Duodenal mucosa (tissue), 2 donors: ENCODE measurements around the gene NDRG3.

ENCODE experiments used
- H3K27ac ChIP-seq: one replicate; pipeline ENCODE4 v1.7.0; 2013; ENCODE audit warnings: low read depth, low read length
- H3K27me3 ChIP-seq, 2 donors: one replicate each; pipeline ENCODE4 v1.7.0; 2013; ENCODE audit warnings: low read length in 2 of 2, control low read depth in 1 of 2; ENCODE audit not compliant: insufficient read depth in 2 of 2, control insufficient read depth in 1 of 2
- H3K36me3 ChIP-seq, 2 donors: one replicate each; pipeline ENCODE4 v1.7.0; 2013; ENCODE audit warnings: low read length in 2 of 2, control low read depth in 1 of 2; ENCODE audit not compliant: insufficient read depth in 2 of 2, control insufficient read depth in 1 of 2
- H3K4me1 ChIP-seq, 2 donors: one replicate each; pipeline ENCODE4 v1.7.0; 2013; ENCODE audit warnings: low read length in 2 of 2, control low read depth in 1 of 2; ENCODE audit not compliant: insufficient read depth in 2 of 2, control insufficient read depth in 1 of 2
- H3K4me3 ChIP-seq, 2 donors: one replicate each; pipeline ENCODE4 v1.7.0; 2013; ENCODE audit warnings: low read length in 2 of 2, low read depth in 1 of 2
- H3K9ac ChIP-seq, 2 donors: one replicate each; pipeline ENCODE4 v1.7.0; 2013; ENCODE audit warnings: low read length in 2 of 2, low read depth in 1 of 2
- H3K9me3 ChIP-seq, 2 donors: one replicate each; pipeline ENCODE4 v1.7.0; 2013; ENCODE audit warnings: low read length in 2 of 2, control low read depth in 1 of 2; ENCODE audit not compliant: control insufficient read depth in 1 of 2

NDRG3 gene

DNA sequence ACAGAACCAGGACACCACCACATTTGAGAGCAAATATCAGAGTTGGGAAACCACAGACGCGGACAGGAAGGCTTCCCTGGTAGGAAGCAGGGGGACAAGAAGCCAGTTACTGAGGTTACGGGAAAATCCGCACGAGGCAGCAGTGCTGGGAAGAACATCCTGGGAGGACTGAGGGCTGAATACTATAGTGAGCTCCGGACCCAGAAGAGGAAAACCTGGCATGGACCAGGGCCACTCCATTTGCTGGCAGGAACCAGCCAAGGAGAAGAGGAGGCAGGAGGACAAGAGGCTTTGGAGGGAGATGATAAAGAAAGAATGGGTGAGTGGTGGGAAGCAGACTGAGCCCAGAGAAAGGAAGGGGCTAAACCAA lies 33.8 kb upstream of the NDRG3 start:
- peaks cover 0 to 7% of the 10 kb centered on the region in 2 donors for H3K36me3 ChIP-seq
- H3K27me3 ChIP-seq = no peaks in the 10 kb centered on the region
- H3K4me1 ChIP-seq = no peaks in the 10 kb centered on the region
- no peak overlapping the region for H3K9ac ChIP-seq
- H3K27ac ChIP-seq = no peak overlapping the region
- H3K9me3 ChIP-seq = no peaks in the 10 kb centered on the region
- no peak overlapping the region for H3K4me3 ChIP-seq

DNA sequence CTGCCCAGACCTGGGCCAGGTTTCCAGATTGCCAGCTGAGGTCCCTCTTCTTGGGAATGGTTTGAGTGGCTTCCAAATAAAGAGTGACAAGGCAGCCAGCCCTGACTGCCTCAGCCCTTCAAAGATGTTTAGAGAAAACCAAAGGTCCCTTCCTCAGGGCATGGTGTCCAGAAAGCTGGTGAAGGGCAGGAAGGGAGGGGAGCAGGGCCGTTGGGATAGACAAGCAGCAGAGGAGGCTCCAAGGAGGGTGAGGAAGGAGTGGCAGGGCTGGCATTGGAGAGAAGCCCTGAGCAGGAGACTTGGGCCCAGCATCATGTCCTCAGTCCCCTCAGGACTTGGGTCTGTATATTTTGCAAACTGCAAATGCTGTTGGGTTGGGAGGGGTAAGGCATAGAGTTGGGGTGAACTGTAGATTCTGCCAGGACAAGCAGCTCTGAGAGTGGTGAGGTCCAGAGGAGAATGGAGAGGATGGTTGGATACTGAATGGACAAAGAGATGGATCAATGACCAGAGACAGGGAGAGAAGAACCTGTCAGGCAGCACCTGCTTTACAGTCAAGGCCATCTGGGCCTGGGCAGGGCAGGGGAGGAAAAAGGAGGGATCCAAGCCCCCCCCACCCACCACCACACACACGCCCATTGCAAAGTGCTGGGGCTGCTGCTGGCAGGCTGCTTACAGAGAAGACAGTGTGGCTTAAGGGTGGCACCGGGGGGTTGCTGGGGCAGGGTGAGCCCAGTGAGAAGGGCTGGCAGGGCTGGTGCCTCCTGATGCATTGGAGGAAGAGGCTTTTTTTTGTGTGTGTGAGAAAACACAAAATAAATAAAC lies 33.2 kb upstream of the NDRG3 start:
- H3K4me3 ChIP-seq = no peak overlapping the region
- no peak overlapping the region for H3K27ac ChIP-seq
- H3K9ac ChIP-seq = no peak overlapping the region

DNA sequence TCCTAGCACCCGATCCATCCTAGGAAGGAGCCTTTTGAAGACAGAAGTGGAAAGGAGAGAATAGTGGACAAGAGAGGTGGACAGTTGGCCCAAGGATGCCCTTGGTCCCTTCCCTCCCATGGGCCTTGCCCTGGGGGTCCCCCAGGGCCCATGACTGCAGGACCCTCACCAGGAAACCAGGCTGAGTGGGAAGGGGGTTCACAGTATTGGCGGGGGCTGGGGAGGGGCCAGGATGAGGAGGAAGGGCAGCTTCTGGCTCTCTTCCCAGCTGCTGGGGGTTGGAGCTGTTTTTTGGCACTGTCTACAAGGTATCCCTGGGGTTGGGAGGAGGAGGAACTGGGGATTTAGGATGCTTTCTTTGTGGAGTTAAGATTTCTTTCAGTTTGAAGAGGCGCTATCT lies 31.7 kb upstream of the NDRG3 start:
- H3K4me3 ChIP-seq = no peak overlapping the region
- no peaks in the 10 kb centered on the region for H3K9me3 ChIP-seq
- H3K4me1 ChIP-seq = peaks cover 7% of the 10 kb centered on the region in 2 donors
- no peaks in the 10 kb centered on the region for H3K27me3 ChIP-seq
- no peaks in the 10 kb centered on the region for H3K36me3 ChIP-seq
- H3K27ac ChIP-seq = no peak overlapping the region
- no peak overlapping the region for H3K9ac ChIP-seq

More for the DNA sequence above, 33.2 kb upstream of the NDRG3 start:
- Histone ChIP-seq H3K27me3 (no peaks in the 10 kb centered on the region), H3K4me1 (no peaks in the 10 kb centered on the region), H3K9me3 (no peaks in the 10 kb centered on the region), H3K36me3 (peaks cover 0 to 3% of the 10 kb centered on the region in 2 donors)

DNA sequence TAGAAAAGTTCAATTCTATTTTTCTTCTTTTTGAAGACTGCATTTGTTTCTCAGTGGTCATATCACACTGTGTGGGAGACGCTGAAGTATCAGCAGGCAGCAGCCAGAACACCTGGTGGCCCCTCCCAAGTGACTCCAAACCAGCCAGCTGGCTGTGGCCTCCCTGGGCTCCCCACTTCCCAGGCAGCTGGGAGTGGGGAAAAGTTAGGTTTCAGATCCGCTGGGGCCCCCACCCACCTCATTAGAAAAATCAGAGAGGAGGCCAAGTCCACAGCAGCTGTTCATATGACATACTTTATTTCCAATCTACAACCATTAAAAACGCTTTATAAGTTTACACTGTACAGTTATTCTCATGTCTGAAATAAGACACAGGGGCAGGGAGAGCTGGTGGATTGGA lies 31.3 kb upstream of the NDRG3 start:
- Histone ChIP-seq H3K9me3 (no peaks in the 10 kb centered on the region), H3K4me3 (no peak overlapping the region), H3K27me3 (no peaks in the 10 kb centered on the region), H3K9ac (no peak overlapping the region), H3K27ac (no peak overlapping the region), H3K36me3 (no peaks in the 10 kb centered on the region), H3K4me1 (peaks cover 10 to 11% of the 10 kb centered on the region in 2 donors)

DNA sequence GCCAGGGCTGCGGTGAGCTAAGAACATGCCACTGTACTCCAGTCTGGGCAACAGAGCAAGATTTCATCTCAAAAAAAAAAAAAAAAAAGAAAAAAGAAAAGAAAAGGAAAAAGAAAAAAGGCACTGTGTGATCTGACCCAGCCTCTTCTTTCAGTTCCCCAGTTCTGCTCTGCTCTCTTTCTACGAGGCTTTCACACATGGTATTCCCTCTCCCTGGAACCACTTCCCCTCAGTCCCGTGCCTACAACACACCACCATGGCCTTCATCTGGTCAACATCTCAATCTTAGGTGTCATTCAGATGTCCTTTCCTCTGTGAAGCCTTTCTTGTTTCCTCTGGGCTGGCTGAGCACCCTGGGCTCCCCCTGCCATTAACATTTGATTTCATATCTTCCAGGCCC lies 29.9 kb upstream of the NDRG3 start:
- peaks cover 10 to 11% of the 10 kb centered on the region in 2 donors for H3K4me1 ChIP-seq
- peaks cover 0 to under 1% of the 10 kb centered on the region in 2 donors for H3K36me3 ChIP-seq
- no peak overlapping the region for H3K27ac ChIP-seq
- no peaks in the 10 kb centered on the region for H3K9me3 ChIP-seq
- H3K27me3 ChIP-seq = no peaks in the 10 kb centered on the region
- H3K4me3 ChIP-seq = no peak overlapping the region
- H3K9ac ChIP-seq = no peak overlapping the region

DNA sequence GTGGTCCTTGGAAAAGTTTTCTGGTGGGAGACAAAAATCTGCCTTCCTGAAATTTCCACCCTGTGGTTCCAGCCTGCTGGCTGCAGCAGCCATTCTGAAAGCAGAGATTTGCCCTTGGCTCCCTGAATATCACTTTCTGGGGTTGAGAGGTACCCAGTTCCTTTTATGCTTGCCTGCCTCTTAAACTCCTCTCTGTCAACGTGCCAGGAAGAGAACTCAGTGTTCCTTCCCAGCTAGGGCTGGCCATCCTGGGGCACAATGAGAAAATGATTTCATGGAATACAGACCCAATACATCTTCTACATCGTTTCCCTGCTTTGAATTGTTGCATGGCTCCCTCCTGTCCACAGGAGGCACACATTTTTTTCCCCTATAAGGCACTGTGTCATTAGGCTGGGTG lies 29.3 kb upstream of the NDRG3 start:
- peaks cover 0 to 3% of the 10 kb centered on the region in 2 donors for H3K36me3 ChIP-seq
- no peaks in the 10 kb centered on the region for H3K9me3 ChIP-seq
- no peak overlapping the region for H3K4me3 ChIP-seq
- no peaks in the 10 kb centered on the region for H3K27me3 ChIP-seq
- H3K4me1 ChIP-seq = peaks cover 10 to 11% of the 10 kb centered on the region in 2 donors
- H3K9ac ChIP-seq = no peak overlapping the region
- H3K27ac ChIP-seq = no peak overlapping the region

DNA sequence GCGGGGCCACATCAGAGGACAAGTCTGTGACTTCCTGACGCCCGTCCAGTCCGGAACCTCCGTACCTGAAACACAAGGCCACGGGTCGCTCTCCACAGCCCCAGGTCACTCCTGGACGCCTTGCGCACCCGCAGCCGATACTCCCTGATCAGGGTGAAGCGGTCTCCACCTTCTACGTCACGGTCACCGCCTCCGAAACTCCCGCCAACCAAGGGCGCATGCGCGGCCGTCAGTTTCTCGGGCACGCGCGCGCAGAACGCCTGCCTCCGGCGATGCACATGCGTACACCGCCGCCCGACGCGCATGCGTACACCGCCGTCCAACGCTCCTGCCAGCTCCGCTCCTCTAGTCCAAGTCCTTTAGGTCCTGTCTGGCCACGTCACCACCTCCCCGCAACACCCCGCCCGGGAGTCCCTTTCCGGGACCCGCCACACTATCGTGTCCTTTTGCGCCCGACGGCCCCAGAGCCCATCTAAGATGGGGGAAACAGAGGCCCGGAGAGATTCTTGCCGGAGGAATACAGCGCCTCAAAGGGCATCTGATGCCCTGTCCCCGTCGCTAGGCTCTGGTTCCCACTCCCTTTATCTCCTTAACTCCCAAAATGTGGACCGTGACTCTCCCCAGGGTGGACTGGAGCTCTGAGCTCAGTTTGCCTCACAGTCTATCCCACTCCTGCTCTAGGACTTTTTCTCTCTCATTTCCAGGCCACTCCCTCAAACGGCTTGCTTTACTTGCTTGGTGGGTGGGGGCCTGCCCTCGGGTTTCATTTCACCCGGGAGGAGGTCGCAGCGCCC lies 27.9 kb upstream of the NDRG3 start, which contains the start of gene DSN1:
Gene DSN1, minus strand, starts transcription at position 167 of the 794 bp plus-strand sequence. CDS start 2,305 bp downstream, outside the sequence.
- H3K27ac ChIP-seq = peak within 1 kb of the TSS; percentile 78
- H3K36me3 ChIP-seq = peaks cover 0 to 3% of the 10 kb centered on the region in 2 donors
- H3K27me3 ChIP-seq = no peaks in the 10 kb centered on the region
- H3K9me3 ChIP-seq = no peaks in the 10 kb centered on the region
- H3K4me1 ChIP-seq = peaks cover 10 to 11% of the 10 kb centered on the region in 2 donors
- H3K4me3 ChIP-seq = peak within 1 kb of the TSS; percentile 90 to 94
- H3K9ac ChIP-seq = peak within 1 kb of the TSS; percentile 97 to 100

DNA sequence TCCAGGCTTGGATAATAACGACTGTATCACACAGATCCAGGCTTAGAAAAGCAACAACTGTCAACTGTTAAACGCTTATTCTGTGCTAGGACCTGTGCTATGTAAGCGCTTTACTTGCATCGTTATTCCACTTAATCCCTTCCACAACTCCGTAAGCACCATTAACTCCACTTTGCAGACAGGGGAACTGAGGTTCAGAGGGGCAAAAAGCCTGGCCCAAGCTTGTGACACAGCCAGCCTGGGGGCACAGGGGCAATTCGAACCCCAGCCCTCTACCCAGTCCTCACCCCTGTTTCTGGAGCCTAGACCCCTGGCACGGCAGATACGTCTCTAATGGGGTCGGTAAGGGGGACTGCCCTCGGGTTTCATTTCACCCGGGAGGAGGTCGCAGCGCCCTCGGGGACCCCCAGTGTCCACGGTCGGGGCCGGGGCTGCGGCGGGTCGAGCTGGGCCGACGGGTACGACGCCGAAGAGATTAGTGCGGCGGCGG lies 27.3 kb upstream of the NDRG3 start:
- Histone ChIP-seq H3K27me3 (no peaks in the 10 kb centered on the region), H3K4me3 (peak overlapping the region; percentile 90 to 94), H3K9ac (peak overlapping the region; percentile 97 to 100), H3K36me3 (peaks cover 0 to 3% of the 10 kb centered on the region in 2 donors), H3K9me3 (no peaks in the 10 kb centered on the region), H3K4me1 (peaks cover 10 to 11% of the 10 kb centered on the region in 2 donors), H3K27ac (peak overlapping the region; percentile 66)

DNA sequence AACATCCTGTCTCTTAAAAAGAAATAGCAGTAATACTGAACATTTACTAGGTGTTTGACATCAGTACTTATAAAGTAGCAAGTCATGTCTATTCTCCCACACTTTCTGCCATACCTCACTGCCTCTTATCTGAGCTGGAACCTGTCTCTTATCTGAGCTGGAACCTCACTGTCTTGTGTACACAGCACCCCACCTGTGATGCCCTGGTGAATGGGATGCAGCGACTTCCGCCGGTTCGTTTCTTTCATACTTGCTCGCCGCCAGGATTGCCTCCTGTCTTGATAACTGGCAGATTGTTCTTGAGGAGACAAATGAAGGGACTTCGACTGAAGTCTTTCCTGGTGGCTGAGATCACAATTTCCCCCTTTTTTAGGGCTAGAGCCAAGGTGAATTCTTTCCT lies 24.8 kb upstream of the NDRG3 start:
- Histone ChIP-seq H3K4me1 (peaks cover 10 to 11% of the 10 kb centered on the region in 2 donors), H3K9ac (no peak overlapping the region), H3K4me3 (no peak overlapping the region), H3K36me3 (peaks cover 0 to 3% of the 10 kb centered on the region in 2 donors), H3K27me3 (no peaks in the 10 kb centered on the region), H3K9me3 (no peaks in the 10 kb centered on the region), H3K27ac (no peak overlapping the region)
